Measurements from ENCODE around the gene LRRC8A. TPM values are rescaled to one million over a fixed set of nuclear protein-coding genes. Genes with fewer than 3 reads are reported as not detected.

LRRC8A gene
- total and polyA plus RNA-seq, 2 of the 13 experiments (the other 11 are each of a cell fraction or from before 2014, with no cell fraction given) = 16.1 to 40.6 TPM

DNA sequence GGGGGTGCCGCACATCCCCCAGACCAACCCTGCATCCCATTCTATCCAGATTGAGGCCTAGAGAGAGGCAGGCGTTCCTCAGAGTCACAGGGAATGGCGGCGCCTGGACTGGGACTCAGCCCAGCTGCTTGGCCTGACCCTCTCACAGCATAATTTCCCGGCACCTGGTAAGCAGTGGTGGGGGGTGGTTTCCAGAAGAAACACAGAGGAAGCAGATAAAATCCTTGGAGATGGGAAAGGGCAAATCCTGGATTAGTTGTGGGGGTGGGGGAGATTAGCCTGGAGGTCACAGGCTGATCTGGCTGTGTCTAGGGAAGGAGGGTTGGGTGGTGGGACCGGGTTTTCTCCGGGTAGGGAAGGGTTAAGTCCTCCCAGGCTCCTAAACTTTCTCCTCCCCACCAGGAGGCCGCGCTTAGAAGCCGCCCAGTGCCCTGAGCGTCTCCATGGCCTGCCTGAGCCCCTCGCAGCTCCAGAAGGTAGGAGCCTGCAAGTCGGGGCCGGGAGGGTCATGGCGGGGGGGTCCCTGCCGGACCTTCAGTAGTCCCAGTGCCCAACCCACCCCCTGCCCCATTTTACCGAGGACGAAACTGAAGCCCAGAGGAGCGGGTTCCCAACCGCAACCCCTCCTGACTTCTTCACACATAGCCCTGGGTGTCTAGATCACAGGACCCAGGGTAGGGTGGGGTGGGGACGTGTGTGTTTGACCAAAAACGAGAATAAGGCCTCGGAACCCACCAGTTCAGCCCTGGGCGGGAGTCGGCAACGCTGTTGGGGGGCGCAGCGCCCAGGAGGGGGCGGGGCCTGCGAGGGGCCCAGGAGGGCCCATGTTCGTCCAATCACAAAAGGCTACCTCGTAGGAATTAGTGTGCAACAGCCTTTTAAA is 40.2 kb downstream of the LRRC8A start (continued):
- TF ChIP-seq HNRNPLL (IDR thresholded peaks at IDR 0.05; ENCODE audit: low read depth, low read length, poor library complexity, severe bottlenecking) (peak; percentile 32), KMT2B (CRISPR knock-in tag; IDR thresholded peaks at IDR 0.05) (0 out of 2 replicates have a peak, but pooled peaks have one; percentile 25), ZNF761 (CRISPR knock-in tag; conservative IDR thresholded peaks at IDR 0.05) (no peak), SCMH1 (CRISPR knock-in tag; IDR thresholded peaks at IDR 0.05; ENCODE audit: borderline replicate concordance) (no peak), ISL2 (CRISPR knock-in tag; IDR thresholded peaks at IDR 0.05) (0 out of 2 replicates have a peak, but pooled peaks have one; percentile 11), ZNF230 (CRISPR knock-in tag; IDR thresholded peaks at IDR 0.05) (no peak), ATF7 (IDR thresholded peaks at IDR 0.05) (no peak), ATF7 (CRISPR knock-in tag; IDR thresholded peaks at IDR 0.05) (no peak), SP4 (CRISPR knock-in tag; IDR thresholded peaks at IDR 0.05) (peak; percentile 42; the same call in 1 of the 2 replicates), ZNF530 (CRISPR knock-in tag; IDR thresholded peaks at IDR 0.05; ENCODE audit: low read depth) (no peak), CEBPG (CRISPR knock-in tag; IDR thresholded peaks at IDR 0.05) (0 out of 2 replicates have a peak, but pooled peaks have one; percentile 16), ZFP36L1 (CRISPR knock-in tag; IDR thresholded peaks at IDR 0.05) (peak; percentile 61; the same call in 1 of the 2 replicates), ARNT2 (CRISPR knock-in tag; IDR thresholded peaks at IDR 0.05; ENCODE audit: low read depth) (peak; percentile 14; the same call in 1 of the 2 replicates)
- TF ChIP-seq, protein P1, sequence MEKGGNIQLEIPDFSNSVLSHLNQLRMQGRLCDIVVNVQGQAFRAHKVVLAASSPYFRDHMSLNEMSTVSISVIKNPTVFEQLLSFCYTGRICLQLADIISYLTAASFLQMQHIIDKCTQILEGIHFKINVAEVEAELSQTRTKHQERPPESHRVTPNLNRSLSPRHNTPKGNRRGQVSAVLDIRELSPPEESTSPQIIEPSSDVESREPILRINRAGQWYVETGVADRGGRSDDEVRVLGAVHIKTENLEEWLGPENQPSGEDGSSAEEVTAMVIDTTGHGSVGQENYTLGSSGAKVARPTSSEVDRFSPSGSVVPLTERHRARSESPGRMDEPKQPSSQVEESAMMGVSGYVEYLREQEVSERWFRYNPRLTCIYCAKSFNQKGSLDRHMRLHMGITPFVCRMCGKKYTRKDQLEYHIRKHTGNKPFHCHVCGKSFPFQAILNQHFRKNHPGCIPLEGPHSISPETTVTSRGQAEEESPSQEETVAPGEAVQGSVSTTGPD (CRISPR knock-in tag; IDR thresholded peaks at IDR 0.05) = 0 out of 2 replicates have a peak, but pooled peaks have one; percentile 16
- TF ChIP-seq, protein P2, sequence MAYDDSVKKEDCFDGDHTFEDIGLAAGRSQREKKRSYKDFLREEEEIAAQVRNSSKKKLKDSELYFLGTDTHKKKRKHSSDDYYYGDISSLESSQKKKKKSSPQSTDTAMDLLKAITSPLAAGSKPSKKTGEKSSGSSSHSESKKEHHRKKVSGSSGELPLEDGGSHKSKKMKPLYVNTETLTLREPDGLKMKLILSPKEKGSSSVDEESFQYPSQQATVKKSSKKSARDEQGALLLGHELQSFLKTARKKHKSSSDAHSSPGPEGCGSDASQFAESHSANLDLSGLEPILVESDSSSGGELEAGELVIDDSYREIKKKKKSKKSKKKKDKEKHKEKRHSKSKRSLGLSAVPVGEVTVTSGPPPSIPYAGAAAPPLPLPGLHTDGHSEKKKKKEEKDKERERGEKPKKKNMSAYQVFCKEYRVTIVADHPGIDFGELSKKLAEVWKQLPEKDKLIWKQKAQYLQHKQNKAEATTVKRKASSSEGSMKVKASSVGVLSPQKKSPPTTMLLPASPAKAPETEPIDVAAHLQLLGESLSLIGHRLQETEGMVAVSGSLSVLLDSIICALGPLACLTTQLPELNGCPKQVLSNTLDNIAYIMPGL (CRISPR knock-in tag; IDR thresholded peaks at IDR 0.05; ENCODE audit: borderline replicate concordance in 1 of 2, low read depth in 1 of 2) = peak in 1 of 2 experiments; percentile 57; a peak in 2 of 4 replicates
- TF ChIP-seq, protein P3, sequence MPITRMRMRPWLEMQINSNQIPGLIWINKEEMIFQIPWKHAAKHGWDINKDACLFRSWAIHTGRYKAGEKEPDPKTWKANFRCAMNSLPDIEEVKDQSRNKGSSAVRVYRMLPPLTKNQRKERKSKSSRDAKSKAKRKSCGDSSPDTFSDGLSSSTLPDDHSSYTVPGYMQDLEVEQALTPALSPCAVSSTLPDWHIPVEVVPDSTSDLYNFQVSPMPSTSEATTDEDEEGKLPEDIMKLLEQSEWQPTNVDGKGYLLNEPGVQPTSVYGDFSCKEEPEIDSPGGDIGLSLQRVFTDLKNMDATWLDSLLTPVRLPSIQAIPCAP (CRISPR knock-in tag; IDR thresholded peaks at IDR 0.05; ENCODE audit: low read depth) = no peak
- TF ChIP-seq, protein P4, sequence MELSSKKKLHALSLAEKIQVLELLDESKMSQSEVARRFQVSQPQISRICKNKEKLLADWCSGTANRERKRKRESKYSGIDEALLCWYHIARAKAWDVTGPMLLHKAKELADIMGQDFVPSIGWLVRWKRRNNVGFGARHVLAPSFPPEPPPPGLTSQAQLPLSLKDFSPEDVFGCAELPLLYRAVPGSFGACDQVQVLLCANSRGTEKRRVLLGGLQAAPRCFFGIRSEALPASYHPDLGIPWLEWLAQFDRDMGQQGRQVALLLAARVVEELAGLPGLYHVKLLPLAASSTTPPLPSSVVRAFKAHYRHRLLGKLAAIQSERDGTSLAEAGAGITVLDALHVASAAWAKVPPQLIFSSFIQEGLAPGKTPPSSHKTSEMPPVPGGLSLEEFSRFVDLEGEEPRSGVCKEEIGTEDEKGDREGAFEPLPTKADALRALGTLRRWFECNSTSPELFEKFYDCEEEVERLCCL (CRISPR knock-in tag; IDR thresholded peaks at IDR 0.05; ENCODE audit: borderline replicate concordance) = no peak
- TF ChIP-seq, protein P5, sequence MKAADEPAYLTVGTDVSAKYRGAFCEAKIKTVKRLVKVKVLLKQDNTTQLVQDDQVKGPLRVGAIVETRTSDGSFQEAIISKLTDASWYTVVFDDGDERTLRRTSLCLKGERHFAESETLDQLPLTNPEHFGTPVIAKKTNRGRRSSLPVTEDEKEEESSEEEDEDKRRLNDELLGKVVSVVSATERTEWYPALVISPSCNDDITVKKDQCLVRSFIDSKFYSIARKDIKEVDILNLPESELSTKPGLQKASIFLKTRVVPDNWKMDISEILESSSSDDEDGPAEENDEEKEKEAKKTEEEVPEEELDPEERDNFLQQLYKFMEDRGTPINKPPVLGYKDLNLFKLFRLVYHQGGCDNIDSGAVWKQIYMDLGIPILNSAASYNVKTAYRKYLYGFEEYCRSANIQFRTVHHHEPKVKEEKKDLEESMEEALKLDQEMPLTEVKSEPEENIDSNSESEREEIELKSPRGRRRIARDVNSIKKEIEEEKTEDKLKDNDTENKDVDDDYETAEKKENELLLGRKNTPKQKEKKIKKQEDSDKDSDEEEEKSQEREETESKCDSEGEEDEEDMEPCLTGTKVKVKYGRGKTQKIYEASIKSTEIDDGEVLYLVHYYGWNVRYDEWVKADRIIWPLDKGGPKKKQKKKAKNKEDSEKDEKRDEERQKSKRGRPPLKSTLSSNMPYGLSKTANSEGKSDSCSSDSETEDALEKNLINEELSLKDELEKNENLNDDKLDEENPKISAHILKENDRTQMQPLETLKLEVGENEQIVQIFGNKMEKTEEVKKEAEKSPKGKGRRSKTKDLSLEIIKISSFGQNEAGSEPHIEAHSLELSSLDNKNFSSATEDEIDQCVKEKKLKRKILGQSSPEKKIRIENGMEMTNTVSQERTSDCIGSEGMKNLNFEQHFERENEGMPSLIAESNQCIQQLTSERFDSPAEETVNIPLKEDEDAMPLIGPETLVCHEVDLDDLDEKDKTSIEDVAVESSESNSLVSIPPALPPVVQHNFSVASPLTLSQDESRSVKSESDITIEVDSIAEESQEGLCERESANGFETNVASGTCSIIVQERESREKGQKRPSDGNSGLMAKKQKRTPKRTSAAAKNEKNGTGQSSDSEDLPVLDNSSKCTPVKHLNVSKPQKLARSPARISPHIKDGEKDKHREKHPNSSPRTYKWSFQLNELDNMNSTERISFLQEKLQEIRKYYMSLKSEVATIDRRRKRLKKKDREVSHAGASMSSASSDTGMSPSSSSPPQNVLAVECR (CRISPR knock-in tag; IDR thresholded peaks at IDR 0.05; ENCODE audit: borderline replicate concordance) = peak; percentile 10; the same call in 1 of the 2 replicates
